ENCODE results near the gene STK10.

STK10 gene

DNA sequence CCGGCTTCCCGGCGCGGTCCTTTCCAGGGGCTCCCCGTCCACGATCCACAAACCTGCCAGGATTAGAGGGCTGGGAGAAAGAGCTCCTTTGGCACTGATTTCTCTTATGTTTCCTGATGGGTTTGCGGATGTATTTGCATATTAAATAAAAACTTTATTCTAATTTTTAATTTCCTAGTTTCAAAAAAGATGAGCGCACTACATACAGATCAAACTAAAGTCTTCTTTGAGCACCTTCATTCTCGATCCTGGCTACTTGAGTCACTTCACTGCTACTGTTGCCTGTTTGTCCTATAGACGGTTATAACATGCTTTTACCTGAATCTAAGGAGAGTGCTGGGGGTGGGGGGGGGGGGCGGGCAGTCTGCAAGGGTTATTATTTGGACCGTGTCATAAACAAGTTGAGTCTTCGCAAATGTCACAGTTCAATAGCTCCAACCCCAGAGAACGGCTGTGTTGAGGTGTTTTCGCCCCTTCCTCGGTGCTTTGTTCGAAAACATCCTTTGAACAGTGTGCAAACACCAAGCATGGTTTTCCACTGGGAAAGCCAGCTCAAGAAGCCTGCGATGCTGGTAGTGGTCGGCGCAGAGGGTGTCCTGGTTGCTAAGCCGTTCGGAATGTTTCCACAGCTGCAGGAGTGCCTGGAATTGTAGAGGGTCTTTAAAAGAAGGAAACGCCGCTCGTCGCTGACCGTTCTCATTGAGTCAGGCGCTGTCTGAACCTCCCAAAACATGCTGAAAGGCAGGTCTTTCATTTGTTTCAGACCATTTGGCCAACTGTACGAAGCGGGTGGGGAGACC, 1.1 kb upstream of the STK10 start:
- DNase-seq, result no peak

DNA sequence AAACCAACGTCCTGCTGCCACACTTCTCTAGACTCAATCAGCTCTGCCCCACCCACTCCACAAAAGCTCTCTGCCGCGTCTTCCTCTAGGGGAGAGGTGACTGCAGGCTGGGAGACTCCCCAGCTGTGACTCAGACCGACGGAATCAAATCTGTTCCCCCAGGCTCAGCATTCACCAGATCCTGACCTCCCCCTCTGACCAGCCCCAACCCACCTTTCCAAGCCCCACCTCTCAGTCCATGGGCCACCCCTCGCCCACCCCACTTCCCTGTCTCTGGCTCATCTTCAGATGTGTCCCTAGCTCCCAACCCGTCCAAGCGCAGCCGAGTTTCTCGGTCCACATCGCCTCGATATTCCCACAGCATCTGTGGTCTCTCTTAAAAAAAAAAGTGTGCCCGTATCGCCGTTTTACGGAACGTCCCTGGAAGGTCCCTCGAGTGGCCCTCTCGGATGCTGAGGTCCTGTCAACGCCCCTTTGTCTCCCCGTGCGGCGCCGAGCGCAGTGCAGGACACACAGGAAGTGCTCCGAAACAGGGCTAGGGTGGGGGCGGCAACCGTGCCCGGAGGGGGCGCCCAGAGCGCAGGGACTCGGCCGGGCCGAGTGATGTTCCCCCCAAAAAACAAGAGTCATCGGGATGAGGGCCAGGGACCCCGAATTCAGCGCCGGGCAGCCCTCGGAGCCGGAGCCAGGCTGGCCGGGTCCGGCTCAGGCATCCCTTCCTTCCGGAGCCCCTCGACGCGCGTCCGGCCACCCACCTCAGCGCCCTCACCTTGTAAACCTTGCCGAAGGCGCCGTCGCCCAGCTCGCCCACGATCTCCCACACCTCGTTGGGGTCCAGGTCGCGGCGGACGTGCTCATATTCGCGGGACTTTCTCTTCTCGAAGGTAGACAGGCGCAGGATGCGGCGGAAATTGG, 649 bp downstream of the STK10 start:
- peak; percentile 69 for DNase-seq

DNA sequence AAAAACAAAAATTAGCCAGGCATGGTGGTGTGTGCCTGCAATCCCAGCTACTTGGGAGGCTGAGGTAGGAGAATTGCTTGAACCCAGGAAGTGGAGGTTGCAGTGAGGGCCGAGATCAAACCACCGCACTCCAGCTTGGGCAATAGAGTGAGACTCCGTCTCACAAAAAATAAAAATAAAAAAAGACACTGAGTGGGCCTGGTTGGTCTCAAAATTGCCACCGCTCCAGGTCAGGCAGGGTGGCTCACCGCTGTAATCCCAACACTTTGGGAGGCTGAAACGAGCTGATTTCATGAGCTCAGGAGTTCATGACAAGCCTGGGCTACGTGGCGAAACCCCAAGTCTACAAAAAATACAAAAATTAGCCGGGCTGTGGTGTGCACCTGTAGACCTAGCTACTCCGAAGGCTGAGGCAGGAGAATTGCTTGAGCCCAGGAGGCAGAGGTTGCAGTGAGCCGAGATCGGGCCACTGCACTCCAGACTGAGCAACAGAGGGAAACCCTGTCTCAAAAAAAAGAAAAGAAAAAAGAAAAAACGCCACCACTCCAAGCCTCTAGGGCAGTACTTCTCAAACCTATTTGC, 1.8 kb downstream of the STK10 start:
- no peak for DNase-seq

DNA sequence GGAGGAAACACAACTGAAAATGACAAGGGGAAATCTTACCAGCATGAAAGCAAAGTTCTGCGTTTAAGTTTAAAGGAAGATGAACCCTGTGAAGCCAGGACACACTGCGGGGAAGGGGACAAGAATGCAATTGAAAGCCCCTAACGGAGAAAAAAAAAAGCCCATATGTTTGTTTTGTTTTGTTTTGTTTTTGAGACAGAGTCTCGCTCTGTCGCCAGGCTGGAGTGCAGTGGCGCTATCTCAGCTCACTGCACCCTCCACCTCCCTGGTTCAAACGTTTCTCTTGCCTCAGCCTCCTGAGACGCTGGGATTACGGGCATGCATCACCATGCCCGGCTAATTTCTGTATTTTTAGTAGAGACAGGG, 2.9 kb downstream of the STK10 start:
- no peak for DNase-seq

DNA sequence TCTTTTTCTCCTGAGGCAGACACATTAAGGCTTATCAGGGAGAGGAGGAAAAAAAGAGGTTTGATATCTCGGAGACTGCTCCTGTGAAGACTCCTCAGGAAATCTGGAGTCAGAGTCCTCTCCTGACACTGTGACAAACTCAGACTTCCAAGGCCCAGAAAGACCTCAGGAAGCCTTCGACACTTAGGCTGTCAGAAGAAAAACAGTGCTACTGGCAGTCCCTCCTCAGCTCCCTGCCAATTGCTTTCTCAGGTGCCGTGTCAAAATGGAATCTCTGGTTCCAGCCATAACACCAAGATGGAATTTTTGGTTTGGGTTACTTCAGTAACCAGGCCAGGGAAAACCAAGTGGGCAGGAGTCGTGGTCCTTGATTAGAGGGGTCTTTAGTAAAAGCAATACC, 4.1 kb downstream of the STK10 start:
- DNase-seq, result no peak

DNA sequence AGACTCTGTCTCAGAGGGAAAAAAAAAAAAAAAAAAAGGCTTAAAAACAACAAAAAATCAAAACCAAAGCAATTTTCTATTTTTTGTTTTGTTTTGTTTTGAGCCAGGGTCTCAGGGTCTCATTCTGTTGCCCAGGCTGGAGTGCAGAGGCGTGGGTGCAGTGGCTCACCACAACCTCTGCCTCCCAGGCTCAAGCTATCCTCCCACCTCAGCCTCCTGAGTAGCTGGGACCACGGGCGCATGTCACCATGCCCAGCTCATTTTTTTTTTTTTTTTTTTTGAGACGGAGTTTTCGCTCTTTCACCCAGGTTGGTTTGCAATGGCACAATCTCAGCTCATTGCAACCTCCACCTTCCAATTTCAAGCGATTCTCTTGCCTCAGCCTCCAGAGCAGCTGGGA, 5.7 kb downstream of the STK10 start:
- DNase-seq, result no peak

DNA sequence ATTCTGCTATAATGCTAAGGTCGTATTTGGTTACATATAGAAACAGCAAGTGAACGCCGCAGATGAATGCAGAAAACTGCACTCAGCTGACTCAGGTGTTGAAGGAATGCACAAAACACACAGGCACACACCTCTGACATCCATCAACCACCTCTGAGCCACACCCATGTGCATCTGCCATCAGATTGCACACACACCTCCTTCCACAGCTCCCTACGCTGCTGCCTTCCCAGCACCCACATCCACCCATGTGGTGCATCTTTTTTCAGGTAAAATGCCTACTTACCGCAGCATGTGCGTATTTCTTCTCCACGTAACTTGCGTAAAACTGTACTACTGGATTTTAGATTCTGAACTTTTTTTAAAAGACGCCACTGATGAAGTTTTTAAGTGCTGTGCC, 7.1 kb downstream of the STK10 start:
- no peak for DNase-seq

DNA sequence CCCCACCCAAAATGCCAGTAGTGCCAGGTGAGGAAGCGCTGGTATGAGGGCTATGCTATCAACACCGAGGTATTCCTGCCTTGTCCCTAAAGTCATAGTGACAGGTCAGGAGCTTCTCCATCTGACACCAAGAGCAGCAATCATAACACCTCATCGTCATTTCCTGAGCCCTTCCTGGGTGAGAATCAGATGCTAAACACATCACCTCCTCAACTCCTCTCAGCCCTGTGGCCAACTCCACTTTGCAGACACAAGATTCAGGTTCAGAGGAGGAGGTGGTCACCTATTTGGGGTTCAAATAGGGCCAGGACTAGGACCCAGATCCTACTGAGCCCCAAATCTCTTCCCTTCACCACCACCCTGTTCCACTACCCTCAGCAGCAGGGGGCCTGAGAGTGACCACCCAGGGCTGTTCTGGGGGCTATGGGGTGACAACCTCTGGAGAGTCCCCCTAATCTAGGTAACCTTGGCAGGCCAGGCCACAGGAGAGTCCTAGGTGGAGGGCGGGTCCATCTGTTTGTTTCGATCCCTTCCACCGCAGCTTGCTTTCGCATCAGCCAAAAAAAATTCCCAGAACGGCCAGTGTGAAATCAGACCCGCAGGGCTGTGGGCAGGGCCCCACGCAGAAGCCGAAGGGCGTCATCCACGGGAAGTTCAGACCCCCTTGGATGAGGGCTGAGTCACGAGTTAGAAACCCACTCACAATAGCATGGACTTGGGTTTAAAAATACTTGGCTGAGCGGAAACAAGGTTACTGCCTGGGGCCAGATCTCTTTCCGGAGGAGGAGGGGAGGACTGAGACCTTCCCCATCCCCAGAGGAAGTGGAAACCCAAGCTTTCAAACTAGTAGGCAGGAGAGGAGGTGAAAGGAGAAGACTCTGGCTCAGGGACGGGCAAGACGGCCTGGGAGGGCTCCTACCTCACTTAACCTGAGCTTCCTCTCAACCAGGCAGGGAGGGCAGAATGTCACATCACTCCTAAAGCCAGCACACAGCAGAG, 8.7 kb downstream of the STK10 start:
- no peak for DNase-seq

DNA sequence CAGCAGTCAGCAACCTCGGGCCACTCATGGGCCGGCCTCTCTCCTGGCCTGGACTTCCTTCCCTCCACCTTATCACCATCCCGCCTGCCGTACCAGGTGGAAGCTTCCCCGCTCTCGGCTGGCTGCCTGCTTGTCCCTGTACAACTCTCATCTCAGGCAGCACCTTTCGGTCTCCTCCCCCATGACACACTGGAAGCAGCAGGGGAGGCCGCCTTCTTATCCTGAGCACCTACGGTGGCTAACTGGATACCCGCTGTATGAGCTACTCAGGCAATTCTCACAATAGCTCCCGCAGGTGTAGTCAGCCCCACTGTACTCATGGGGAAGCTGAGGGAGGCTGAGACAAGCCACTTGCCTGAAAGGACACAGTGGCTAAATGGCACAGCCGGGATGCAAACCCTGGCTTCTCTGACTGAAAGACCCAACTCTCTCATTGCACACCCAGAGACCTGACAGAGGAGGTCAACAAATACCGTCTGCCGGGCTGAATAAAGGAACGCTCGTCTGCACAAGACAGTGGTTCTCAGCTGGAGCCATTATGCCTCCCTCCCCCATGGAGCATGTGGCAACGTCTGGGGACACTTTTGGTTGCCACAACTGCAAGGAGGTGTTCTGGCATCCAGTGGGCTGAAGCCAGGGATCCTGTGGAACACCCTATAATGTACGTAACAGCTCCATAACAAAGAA, 9.6 kb downstream of the STK10 start:
- DNase-seq, result no peak

DNA sequence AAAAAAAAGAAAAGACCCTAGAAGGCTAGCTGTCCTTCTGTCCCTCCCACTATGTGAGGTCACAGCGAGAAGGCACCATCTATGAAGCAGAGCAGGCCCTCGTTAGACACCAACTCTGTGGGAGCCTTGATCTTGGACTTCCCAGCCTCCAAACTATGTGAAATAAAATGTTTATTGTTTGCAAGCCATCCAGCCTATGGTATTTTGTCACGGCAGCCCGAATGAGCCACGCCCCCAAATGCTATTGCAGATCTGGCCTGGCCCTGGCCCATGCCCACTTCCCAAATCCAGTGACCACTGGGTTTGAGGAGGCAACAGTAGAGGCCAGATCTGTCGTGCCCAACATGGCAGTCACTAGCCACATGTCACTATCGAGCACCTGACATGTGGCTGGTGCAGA, 10.8 kb downstream of the STK10 start:
- no peak for DNase-seq

DNA sequence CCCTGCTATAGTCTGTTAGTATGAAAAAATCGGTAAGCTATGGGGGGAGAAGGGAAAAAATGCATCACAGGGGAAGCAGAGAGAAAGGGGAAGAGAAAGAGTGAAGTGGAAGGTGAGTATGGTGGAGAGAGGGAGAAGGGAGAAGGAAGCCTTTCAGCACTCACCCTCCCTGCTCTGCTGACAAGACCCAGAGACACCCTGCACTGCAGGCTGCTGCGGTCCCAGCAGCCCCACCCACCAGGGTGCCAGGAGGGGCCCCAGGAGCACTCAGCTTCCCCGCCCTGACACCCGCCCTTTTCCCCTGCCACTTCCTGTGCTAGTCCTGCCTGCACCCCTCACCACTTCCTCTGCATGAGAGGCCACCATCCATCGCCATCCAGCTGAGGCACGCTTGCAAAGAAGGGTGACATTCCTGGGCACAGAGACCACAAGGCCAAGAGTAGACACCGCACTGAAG, 12.7 kb downstream of the STK10 start:
- DNase-seq, result no peak

DNA sequence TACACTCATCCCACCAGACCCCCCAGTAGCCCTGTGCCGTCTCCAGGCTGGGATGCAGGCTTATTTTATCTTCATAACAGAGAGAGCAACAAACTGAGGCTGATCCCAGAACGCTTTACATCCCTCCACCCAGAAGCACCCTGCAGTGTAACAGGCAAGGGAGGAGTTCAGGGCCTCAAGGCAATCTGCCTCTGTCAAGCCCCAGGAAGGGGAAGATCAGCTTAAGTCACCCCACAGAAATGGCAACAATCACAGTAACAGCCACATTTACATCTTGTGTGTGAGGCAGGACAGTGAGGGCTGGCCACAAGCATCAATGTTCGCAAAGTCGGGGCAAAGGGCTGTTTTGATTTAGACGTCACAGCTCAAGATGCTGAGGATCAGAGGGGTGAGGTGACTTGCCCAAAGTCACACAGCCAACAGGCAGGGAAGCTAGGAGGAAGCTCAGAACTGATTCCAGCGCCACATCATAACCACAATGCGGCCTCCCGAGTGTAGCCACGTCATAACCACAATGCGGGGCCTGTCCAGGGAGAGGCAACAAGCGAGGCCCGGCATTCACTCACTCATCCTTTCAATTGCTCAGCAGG, 14.4 kb downstream of the STK10 start:
- no peak for DNase-seq

DNA sequence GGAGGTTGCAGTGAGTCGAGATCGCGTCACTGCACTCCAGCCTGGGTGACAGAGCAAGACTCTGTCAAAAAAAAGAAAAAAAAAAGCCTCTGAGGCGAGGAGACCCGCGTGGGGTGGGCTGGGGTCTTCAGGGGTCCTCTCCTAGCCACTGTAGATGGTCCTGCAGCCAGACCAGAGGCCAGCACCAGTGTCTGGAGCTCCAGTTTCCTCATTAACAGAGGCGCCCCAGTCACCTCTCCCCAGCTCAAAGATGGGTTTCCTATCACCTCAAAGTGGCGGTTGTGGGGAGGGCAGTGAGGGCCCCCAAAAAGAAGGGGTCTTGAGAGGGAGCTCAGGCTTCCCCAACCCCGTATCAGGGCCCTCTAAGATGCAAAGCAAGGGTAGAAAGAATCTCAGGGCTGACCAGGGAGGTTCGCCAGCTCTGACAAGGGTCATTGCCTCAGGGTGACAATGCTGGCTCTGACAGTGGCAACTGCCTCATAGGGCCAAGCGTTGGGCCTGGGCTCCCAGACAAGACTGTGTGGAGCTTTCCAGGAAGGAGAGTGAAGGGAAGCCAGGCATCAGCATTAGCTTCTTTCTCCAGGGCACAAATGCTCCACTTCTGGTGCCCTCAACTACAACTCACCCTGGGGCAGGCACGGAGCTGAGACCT, 15.0 kb downstream of the STK10 start:
- no peak for DNase-seq

DNA sequence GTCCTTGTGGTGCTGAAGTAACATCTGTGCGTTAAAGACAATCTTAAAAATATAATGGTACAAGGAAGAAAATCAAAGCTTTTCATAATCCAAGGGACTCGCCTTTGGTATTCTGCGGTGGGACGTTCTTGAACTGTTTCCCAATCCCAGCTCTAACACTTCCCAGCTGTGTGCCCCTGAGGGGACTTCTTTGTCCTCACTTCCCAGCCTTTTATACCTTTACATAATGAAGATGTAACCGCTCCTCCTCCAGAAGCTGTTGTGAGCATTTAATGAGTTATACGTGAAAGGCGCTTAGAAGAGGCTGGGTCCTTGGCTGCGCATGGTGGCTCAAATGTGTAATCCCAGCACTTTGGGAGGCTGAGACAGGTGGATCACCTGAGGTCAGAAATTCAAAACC, 16.9 kb downstream of the STK10 start:
- no peak for DNase-seq

DNA sequence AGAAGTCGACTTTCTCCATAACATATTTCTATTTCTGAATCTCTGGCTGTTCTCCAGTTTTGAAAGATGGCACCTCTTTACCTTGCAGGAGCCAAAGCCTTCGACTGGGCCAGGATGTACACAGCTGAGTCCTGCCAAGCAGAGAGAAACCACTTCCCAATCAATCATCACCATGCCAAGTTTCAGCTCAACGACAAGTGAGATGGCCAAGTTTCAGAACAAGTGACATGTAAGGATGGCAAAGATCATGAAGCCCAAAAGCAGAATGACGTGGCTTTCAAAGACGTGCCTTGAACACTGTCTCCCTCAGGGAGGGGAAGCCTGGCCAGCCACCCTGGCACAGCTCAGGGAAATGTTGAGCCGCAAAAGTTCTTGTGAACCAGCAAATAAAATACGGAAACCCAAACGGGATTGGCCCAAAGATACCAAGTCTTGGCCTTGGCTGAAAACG, 17.7 kb downstream of the STK10 start:
- DNase-seq, result no peak

DNA sequence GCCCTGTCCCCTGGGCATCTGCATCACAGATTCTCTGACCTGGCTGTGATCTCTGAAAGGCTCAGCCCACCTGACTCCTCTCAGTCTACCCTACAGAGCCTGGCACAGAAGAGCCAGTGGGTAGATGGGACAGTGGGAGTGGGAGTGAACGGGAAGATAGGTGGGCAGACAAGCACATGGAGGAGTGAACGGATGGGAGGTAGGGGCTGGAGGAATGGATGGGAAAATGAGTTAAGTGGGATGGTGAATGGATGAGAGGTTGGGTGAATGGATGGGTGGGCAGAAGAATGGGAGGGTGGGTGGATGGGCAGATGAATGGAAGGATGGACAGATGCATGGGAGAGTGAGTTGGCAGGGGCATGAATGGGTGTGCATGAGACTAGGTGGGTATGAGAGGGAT, 18.8 kb downstream of the STK10 start:
- no peak for DNase-seq

DNA sequence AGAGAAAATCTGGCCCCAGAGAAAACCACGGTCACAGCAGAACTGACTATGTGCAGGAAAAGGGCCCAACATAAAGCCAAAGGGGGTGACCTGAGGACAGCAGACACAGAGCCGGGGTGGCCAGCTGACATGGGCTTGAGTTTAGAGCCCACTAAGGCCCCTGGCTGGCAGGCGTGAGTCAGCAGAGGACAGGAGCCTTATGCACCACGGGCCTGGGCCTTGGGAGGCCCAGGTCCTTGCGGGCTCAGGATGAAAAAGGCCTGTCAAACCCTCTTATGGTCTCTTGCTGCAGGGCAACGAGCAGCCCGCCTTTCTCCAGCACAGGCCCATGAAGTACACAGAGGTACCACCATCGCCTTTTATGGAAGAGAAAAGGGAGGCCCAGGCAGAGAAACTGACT, 19.7 kb downstream of the STK10 start:
- no peak for DNase-seq

DNA sequence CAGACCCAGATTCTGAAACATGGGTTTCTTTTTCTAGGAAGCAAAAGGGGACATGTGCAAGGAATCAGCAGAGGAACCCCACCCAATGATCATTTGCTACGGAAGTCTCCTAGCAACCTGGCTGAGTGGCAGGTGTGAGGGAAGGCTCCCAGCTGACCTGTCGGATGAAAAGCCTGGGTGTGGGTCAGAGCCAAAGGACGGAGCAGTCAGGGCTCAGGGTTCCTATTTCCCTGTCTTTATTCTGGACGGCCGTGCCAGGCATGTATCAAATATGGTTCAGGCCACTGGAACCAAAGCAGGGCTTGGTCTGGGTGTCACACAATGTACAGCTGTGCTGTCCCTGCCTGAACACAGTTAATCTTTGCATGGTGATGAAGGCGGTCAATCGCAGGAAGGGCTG, 20.1 kb downstream of the STK10 start:
- no peak for DNase-seq

DNA sequence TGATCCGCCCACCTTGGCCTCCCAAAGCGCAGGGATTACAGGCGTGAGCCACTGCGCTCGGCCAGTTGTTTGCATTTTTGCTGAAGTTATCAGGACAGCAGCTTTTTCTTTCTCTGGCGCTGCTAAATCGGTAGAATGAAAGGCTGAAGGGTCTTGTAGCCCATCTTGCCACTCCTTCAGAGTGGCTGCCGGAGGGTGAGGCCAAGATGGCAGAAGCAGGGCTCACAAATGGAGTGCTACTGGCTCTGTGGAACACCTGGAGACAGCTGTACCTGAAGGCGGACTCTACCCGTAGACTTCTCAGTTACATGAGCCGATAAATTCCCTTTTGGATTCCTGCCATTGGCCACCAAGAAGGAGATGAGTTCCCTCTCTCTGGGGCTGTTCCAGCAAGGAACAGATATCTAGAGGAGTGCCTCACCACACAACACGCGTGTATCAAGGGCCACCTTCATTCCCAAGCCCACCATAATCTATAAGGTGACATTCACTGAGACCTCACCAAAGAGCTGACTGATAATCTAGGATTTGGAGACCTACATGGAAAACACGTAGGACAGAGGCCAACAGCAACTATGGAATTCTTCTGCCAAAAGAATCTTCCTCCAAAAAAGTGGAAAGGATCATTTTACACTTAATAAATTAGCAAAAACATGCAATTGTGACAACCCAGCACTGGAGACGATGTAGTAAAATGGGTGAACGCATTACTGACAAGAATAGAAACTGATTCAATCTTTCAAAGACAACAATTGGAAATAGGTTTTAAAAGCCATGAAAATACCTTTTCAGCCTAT, 21.8 kb downstream of the STK10 start:
- no peak for DNase-seq

DNA sequence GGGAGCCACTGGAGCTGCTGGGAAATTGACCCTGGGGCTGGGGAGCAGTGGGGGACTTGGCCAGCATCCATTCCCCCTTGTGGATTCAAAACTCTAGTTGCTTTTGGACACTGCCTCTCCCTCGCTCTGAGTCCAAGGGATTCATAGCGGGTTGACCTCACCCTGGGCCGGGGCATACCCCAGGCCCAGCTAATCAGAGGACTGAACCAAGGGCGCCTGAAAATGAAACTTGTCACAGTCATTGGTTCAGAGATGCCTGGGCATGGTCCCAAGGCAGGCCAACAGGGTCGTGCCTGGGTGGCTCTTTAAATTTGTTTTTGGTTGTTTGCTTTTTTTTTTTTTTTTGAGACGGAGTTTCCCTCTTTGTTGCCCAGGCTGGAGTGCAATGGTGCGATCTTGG, 22.6 kb downstream of the STK10 start:
- no peak for DNase-seq

Data from DMS53 (cell line).